Cerebellar nuclear complex (tissue), 1 donor: ENCODE measurements around the gene RNF157.
"Not testable (repeated sequence)": the region's sequence is repeated elsewhere in the genome, so short reads cannot be mapped to it uniquely, and the experiment has no call there.

ENCODE experiments used
- DNase-seq, 2 experiments: peaks; one replicate each; lab custom pipeline; 2025; lab: John Stamatoyannopoulos, UW

Gene RNF157

DNA sequence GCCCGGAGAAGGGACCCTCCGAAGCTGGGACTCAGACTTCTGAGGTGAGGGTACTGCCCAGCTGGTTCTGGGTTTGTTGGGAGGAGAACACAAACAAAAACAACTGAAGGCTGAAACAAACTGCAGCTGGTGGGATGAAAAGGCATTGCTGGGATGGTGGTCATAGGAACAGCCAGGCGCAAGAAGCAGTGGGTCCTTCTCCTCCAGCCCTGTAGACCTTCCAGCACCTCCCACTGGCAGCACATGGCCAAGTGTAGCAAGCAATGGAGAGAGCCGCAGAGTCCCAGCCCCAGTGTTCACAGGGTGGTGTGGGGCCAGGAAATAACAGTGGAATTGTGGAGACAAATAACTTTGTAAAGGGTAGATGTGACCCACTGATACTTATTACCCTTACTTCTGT is 50.6 kb downstream of the RNF157 start:
- no peak for DNase-seq

DNA sequence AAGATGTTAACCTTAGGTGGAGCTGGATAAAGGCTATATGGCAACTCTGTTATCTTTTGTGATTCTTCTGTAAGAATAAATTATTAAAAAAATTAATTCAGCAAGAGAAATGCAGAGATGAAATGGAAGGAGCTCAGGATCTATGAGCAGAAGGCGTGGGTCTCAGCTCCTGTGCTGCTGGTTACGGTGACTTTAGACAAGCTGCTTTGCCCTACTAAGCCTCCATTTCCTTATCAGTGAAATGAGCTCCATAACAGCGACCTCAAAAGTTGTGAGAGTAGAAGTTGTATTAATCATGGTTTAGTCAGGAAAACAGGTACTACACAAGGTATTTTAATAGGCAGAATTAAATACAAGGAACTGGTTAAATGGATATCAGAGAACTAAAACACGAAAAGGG is 51.0 kb downstream of the RNF157 start:
- DNase-seq: no peak

DNA sequence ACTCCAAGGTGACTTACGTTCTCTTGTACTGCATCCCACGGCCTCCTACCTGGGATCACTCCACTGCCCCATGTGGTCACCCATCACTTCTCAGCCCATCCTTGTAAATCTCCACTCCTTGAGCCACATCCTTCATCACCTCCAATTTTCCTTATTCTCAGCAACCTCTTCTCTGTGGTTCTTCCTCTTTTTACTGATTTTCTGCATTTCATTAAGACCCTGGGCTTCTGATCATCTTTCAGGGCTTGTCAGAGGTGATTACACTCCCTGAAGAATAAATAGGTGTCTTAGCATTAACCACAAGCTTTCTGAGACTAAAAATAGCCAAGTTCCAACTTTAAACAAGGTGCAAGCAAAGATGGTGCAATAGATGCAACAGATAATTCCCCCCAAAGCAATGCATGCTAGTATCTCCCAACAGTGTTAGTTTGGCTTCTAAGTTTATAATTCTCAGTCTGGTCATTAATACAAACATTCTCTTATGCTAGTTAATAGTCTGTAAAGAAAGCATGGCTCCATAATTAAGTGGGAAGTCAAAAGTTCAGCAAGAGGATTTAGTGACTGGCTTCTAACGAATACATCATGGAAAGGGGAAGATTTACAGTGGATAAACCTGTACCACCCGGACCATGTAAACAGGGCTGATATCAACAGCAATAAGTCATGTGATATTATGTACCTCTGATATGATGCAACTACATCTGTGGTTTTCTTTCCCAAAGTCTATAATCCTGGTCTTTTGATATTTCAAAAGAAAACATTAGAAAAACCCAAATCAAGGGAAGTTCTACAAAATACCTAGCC is 51.9 kb downstream of the RNF157 start:
- no peak for DNase-seq

DNA sequence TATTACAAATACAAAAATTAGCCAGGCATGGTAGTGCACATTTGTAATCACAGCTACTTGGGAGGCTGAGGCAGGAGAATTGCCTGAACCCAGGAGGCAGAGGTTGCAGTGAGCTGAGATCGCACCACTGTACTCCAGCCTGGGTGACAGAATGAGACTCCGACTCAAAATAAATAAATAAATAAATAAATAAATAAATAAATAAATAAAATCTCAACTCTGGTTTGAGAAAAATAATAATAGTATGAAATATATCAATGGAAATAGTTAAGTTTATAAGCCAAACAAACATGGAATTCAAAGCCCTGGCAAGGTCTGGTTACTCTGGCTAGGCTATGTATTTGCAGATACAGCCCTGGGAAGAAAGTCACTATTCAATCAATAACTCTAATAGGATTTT is 53.5 kb downstream of the RNF157 start:
- not testable (repeated sequence) for DNase-seq

DNA sequence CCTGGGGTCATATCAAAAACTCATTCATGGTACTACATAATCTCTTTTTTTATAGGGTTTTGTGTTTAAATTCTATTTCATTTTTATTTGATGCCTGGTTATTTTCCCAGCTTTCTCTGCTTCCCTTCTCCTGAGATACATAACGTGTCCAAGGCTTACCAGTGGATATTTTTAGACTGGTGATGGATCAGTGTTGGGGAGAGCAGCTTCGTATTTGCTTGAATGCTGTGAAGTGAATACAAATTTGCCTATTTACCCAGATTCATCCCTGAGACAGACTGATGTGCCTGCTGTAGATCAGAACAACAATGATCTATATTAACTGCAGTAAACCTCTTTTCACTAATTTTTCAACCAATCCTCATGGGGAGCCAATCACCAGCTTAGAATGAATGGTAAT is 56.0 kb downstream of the RNF157 start:
- DNase-seq: no peak

DNA sequence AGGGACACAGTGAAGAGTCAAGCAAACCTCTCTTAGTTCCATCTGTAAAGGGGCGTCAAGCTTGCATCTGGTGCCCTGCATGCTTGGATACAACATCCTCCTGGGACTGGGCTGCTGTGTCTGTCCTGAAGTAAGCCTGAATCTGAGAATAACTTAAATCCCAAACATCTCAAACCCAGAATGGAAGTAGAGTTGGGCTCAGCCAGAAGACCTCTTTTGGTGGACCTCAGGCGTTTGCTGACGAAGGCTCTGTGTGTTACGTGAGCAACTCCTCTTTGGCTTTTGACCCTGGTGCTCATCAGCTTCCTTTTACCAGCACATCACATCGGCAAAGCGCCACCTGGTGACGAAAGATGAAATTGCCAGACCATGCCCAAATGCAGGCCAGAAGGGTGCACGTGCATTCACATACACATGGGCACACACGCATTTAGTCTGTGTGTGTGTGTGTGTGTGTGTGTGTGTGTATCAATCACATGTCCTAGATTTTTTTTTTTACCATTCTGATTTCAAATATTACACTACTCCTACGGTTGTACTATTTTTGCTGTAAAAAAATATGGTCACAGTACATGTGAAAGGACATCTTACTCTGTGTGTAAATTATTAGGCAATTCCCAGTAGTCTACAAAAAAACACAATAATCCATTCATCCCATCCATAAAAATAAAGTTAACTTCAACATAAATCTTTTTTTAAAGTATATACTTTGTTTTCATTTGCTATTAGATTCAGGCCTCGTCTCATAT is 58.1 kb downstream of the RNF157 start:
- peak in 1 of 2 experiments; percentile 56 for DNase-seq

DNA sequence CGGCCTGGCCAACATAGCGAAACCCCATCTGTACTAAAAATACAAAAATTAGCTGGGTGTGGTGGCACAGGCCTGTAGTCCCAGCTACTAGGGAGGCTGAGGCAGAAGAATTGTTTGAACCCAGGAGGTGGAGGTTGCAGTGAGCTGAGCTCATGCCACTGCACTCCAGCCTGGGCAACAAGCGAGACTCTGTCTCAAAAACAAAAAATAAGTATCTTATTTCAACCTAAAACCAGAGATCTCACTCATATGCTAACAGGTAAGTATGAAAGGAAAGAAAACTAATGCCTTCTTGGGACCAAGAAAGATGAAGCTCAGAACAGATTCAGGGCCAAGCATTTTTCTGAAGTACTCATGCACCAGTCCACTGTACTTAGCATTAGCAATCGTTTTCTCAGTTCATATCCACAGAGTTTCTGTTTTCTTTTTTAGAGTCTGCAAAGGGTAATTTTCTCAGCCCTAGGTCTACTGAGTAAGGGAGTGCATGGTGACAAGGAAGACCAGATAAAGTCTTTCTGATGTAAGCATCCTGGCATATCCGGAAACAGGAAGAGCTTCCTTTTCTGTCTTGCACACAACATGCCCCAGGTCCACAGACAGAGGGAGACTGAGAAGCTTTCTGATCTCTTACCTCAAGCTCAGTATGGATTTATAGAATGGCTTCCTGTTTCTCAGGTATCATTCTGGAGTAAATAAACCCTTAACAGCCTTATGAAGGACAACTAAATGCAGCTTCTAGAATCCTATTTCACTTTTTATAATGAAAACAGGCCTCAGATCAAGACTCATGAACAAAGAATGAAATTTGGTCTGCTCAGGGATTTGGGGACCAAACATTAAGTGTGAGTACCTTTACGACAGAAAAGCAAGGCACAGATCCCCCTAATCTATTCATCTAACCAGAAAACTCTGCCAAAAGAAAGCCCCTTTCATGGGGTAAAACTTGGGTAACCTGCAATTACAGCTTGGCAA is 60.5 kb downstream of the RNF157 start:
- DNase-seq: no peak

DNA sequence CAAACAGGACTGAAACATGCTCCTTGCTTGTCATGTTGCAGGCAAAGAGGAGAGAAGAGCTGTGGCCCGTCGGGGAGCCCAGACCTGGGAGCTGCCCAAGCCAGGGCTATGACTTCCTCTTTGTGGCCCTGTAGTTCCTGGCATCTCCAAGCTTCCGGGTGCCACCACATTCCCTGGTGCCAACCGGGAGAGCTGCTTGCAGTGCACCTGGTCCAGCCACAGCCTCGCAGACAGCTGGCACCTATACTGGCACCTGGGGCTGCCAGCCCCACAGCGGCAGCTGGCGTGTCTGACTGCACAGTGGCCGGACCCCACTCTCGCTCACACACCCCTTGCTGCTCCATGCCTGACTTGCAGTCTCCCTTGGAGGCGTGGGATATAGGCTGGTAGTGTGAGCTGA is 62.2 kb downstream of the RNF157 start:
- no peak for DNase-seq

DNA sequence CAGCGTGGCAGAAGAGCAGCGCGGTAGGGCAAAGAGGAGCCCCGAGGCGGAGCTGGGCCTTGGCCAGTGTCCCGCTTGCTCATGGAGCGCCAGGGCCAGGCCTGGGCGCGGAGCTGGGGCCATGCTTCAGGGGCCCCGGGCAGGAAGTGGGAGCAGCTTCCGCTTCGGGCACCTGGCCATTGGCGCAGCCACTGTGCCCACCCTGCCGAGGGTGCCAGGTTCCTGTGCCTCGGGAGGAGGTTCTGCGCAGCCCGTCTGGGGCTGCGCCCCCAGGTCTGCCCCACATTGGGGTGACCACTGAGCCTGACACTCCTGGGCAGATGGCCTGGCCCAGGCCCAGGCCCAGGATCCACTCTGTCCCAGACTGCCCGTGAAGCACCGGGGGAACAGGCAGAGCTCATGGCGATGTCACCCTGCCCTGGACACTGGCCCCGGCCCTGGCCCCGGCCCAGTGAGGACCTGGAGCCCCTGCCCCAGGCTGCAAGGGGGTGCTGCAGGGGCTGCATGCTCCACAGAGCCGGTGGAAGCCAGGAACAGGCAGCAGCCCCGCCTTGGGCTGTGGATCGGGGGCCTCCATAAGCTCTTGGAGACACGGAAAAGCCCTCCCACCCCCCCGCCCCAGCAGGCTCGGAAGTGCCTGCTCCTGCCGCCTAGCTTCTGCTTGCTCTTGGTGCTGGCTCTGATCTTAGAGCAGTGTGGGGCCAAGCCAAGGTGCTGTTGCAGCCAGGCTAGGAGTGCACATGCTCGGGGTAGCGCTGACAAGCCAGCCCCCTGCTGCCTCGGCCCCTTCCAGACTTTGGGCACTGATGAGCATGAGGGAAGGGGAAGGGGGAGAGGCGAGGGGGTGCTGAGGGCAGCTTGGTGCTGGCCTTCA is 63.4 kb downstream of the RNF157 start:
- DNase-seq: no peak

DNA sequence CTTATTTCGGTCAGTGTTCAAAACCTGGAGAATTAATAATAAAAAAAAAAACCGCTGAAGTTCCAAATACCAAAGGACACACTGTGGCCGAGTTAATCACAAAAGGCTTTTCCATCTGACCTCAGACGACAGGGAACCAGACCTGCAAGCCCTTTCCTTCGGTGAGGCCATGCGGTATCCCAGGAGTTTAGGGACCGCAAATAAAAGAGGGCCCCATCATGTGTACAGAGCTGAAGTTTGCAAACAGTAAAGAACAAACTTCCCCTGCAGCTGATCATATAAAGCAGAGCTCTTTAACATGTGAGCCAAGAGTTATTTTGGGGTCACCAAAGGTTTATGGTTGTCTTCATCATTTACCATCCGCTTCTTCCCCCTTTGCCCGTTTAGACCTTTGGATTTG is 66.3 kb downstream of the RNF157 start:
- no peak for DNase-seq

DNA sequence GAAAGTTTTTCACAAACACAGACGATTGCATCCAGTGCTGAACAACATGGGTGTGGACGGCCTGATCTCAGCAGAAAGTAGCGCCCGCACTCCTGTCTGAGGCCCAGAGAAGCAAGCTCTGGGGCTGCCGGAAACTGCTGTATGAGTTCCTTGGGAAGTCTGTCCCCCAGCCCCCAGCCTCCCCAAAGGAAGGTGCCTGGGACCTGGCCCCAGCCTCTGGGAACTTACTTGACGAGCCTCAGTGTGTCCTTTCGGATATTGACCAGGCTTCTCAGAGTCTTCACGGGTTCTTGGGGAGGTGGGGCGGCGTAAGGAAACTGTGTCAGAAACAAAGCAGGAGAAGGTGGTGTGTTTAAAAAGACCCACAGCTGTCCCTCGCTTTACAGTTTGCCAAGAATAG is 66.8 kb downstream of the RNF157 start:
- DNase-seq: no peak

DNA sequence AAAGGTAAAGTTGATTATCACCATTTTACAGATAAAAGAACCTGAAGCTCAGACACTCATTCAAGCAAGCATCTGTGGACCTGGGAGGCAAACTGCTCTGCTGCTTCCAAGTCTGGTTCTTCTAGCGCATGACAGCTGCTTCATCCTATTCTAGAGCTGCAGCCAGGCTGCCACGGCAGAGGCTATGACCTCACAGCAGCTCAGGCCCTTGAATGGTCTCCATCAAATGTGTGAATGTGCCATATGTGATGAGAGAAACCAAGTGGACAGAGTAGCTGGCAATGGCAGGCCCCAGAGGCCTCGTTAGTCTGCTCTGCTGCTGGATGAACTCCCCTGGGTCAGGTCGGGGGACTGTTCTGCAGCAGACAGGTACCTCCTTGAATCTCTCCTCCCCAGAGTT is 68.6 kb downstream of the RNF157 start:
- no peak for DNase-seq

DNA sequence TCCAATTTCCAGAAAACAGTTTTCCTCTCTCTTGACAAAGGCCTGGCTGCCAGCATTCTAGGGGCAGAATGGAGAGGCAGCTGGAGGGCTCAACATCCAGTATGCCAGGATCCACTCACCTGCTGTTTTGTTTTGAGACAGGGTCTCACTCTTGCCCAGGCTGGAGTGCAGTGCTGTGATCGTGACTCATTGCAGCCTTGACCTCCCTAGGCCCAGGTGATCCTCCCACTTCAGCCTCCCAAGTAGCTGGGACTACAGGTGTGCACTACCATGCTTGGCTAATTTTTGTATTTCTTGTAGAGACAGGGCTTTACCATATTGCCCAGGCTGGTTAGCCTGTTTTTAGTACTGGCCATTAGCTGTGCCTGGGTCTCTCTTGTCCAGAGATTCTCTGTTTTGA is 70.2 kb downstream of the RNF157 start:
- no peak for DNase-seq

DNA sequence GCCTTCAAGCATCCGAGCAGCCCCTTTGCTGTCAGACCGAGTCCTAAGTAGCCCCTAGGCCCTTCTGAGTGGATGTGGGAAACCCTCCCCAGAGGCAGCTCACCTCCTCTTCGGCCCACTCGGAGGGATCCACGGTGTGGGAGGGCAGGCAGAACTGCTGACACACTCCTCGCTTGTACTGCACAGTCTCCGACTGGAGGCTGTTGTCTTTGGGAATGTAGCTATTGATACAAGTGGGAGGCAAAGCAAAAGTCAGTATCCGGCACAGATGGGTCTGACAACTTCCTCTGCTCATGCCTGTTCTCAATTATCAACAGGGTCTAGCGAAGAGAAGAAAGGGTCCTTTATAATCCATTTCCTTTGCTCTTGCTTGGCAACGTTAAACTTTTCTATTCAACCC is 73.4 kb downstream of the RNF157 start:
- DNase-seq: no peak

DNA sequence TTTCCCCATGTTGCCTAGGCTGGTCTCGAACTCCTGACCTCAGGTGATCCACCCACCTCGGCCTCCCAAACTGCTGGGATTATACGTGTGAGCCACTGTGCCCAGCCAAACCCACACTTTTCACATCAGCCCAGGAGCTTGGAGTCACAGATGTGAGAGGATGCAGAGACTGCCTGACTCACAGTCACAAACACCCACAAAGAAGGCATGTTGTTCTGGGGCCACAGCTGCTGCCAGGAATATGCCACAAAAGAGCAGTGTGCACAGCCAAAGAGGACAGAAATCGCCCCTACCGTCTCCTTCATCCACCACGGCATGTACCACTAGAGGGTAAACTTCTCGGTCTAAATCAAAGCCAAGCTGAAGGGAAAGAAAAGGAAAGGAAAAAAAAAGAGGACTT is 74.1 kb downstream of the RNF157 start:
- no peak for DNase-seq

DNA sequence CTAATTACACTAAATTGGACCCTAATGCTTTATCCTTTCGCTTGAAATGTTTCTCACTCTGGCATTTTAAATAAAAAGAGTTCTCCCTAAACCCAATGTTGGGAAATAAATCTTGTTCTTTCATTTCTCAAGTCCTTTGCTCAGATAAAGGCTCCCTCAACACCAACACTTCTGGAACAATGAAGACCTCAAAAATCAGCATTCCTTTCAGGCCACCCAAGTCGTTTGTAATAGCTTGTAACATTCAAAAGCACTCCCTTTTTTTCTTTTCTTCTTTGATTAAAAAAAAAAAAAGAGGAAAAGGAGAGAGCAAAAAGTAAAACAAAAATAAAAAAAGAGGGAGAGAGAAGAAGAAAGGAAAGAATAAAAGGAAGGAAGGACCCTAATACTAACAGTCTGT is 76.0 kb downstream of the RNF157 start:
- no peak for DNase-seq

DNA sequence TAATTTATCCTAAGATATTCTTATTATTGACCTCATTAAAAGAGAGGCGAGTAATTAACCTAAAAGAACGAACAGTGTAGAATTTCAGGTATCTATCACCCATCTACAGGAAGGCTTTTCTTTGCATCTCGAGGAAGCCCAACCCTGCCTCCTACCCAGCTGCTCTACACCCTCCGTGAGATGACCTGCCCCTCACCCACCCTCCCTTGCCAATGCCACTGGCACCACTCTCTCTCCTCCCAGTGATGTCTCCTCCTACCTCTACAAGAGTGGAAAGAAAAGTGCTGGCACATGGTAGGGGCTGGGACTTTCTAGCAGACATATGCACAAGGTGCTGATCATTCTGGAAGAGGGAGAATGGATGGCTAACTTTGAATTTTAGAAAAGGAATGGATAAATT is 76.4 kb downstream of the RNF157 start:
- DNase-seq: no peak

DNA sequence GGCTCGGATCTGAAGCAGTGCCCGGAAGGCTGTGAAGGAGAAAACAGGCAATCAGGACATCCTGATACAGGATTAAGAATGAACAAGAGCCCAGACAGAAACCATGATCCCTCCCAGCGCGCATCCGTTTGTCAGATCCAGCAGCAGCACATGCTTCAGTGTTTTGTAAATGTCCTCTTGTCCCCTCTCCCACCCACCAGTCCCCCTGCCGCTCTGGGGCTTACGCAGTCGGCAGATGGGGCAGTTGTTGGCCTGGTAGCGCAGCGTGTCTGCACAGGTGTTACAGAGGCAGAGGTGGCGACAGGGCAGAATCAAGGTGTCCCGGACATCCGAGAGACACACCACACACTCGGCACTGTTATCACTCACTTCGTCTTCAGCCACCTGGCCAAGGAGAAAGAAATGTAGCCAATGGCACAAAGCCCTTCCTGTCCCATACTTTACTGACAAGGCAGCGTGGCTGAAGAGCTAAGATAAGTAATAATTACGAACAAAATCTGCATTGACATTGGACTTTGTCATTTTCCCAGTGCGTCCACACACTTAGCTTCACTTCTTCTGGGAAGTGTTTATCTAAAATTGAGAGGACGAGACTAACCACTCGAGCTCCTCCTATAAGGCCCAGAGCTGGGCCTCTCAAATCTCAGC is 78.5 kb downstream of the RNF157 start:
- DNase-seq: no peak

DNA sequence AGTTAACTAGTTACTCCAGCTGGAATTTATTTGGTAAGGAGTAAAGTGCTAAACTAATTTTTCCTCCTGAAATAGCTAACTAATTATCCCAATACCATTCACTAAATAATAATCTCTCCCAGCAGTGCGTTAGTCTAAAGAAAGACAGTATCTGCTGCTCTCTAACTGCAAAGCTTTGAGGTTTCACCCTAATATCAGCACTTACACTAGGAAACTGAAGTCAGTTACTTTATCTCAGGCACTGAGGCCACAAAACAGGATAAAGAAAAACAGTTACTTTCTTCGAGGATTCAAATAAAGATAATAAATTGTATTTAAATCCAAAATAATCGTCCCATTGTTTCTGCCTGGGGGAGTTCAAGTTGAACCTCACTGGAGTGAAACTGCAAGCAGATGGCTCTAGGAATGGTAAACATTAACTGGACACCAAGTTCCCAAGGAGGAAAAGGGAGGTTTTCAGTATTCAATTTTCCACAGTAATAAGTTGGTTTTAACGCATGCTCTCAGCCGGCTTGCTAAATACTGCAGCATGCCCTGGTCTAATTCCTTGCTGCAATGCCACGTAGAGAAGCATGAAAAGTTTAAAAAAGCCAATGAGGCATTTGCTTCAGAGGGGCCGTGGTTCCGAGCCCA is 79.3 kb downstream of the RNF157 start:
- no peak for DNase-seq

DNA sequence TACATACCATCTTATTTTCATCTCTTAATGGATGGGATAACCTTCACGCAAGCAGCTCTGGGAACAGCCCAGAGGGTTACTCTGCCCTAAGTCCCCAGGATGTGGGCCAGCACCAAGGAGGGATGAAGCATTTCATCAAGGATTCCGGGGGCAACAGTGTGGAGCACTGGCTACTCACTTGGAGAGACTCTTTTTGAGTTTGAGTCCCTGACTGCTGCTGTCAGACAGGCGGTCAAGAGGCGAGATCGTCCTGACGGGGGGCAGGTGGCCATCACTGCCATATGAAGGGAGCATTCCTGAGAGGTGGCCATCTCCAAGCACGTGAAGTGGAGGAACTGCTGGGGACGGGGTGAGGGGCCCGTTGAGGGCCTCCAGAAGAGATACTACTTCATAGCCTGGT is 81.1 kb downstream of the RNF157 start:
- no peak for DNase-seq
